HG03097 (cell line): ENCODE results near the gene ZKSCAN1.
"Not testable (repeated sequence)": the region's sequence is repeated elsewhere in the genome, so short reads cannot be mapped to it uniquely, and the experiment has no call there.

Source experiments
- ATAC-seq: cut with Tn5 transposase; IDR thresholded peaks from one replicate; pipeline ENCODE4 v1.9.1; 2021; ENCODE audit not compliant: unreplicated experiment, low FRiP score

The ZKSCAN1 gene

DNA sequence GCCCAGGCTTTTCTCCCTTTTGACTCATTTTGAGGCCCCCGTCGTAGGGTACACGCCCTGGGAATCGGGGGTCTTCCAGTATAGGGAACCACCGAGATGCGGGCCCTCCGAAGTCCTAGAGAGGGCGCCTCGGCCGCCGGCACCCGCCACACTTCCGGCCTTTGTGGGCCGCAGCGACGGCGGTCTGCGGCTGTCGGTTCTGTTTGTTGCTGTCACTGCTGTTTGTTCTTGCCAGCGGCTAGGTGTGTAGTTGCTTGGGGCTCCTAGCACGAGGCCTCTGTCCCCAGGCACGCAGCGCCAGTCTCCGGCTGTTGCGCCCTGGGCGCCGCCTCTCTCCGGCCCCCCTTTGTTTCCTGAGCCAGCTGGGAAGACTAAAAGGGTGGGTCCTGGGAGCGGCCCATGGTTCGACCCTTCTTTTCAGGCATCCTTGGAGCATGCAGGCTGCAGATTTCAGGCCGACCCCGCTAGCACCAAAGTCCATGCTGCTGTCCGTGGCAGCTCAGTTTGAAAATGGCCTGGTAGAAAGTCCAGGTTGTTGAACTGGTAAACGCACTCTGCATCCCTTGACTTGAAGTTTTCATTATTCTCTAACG is 17.8 kb upstream of the ZKSCAN1 start:
- no peak for ATAC-seq

DNA sequence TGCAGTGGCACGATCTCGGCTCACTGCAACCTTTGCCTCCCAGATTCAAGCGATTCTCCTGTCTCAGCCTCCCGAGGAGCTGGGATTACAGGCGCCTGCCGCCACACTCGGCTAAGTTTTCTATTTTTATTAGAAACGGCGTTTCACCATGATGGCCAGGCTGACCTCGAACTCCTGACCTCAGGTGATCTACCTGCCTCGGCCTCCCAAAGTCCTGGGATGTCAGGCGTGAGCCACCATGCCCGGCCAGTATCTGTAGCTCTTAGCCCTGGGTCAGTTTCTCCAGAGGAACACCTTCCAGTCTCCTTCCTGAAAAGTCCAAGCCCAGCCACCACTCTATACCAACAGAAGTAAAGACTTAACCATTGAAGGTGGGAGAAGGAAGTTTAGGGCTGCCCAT is 15.2 kb upstream of the ZKSCAN1 start:
- no peak for ATAC-seq

DNA sequence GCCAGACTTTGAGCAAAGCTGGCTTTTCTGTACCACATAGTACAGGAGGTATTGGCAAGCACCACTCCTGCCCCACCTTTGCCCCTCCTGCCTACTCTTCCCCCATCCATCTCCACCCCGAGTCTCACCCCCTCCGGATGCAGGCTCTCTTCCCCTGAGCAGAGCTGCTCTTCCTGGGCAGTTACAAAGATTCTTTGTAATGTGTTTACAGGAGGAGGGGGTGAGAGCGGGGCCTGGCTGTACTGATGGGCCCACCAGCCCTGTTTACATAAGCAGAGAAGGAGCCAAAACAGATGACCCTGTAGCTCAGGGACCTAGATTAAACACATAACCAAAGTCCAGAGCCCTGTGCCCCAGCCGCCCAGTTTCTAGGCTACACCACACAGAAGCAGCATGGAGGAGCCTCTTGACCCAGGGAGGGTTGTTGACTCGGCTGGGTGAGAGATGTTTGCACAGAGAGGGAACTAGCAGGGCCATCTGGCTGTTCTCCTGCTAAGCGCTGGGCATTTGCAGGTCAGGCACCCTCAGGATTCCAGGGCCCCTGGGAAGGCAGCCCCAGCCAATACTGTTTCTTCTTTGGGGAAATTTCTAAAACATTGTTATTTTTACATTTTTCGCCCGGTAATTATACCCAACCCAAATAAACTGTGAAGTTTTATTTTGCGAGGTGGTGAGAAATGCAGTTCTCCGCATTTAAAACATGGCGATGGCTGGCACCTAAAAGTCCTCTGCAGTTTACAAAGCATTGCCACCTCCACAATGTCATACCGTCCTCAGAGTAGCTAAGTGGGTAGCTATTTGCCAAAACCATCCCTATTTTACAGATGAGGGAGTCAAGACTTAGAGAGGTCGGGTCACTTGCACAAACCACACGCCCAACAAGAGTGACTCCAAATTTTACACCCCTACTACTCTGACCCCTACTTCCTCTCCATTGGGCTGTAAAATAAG is 11.4 kb upstream of the ZKSCAN1 start:
- no peak for ATAC-seq

DNA sequence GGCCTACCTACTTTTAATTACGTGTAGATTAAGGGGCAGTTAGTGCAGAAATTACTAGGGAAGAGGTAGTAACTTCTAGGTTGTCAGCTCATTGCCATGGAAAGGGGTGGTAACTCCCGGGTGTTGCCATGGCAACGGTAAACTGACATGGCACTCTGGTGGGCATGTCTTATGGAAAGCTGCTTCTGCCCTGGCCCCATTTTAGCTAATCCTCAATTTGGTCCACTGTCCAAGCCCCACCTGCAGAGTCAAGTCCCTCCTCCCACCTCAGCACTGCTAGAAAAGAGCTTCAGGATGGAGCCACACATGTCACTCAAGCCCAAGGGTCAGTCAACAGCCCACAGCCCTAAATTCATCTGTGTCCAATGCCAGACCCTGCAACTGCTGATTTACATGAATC is 7.5 kb upstream of the ZKSCAN1 start:
- no peak for ATAC-seq

DNA sequence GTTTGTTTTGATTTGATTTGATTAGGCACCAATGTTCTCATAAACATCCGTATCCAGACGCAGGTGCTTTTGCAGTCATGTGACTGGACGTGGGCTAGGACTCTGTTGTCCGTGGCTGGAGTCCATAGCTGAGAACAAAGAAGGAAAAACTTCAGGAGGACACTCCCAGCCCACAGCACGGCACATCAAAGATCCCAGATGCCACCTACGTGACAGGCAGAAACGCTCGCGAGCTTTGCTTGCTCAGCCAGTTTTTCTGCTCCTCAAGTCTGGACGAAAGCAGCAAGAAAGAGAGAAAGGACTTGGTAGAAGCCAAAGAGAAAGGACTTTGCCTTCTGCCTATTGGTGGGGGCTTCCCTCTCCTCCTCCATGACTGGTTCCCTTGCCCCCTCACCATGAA is 6.9 kb upstream of the ZKSCAN1 start:
- no peak for ATAC-seq

DNA sequence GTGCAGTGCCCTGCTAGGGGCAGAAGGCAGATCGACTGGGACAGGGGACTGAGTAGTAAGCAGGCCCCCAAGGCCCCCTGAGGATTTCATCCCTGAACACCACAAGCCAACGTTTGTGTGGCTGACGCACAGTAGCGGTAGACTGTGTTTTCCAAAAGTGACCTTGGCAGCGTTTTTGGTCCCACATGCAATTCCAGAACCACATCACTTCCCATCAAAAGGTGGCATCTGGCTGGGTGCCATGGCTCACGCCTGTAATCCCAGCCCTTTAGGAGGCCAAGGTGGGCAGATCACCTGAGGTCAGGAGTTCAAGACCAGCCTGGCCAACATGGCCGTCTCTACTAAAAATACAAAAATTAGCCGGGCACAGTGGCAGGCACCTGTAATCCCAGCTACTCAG is 5.4 kb upstream of the ZKSCAN1 start:
- ATAC-seq = not testable (repeated sequence)

DNA sequence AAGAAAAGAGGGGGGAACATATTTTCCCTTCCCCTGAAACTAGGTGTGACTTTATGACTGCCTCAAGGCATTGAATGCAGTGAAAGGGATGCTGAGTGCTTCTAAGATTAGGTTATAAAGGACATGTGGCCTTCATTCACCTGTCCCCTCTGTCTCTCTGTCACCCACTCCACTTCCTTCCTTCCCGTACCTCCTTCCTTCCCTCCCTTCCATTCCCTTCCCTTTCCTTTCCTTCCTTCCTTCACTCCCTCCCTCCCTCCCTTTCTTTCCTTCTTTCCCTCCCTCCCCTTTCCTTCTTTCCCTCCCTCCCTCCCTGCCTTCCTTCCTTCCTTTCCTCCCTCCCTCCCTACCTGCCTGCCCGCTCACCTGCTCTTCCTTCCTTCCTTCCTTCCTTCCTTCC is 4.5 kb upstream of the ZKSCAN1 start:
- no peak for ATAC-seq

DNA sequence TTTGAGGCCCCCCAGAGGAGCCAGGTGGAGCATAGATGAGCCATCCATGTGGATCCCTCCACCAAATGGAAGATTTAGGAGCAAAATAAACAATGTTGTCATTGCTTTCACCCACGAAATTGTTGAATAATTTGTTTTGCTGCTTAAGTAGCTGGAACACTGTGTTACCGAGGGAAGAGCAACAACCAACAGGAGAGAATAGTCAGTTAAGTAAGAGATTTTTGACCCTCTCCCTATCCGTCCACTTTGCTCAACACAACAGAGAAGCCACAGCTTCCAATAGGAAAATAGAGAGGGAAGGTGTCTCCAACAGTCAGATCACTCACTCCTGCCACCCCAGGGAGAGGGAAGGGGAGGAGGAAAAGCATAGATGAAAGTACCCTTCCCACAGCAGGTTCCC is 3.9 kb upstream of the ZKSCAN1 start:
- ATAC-seq = no peak

DNA sequence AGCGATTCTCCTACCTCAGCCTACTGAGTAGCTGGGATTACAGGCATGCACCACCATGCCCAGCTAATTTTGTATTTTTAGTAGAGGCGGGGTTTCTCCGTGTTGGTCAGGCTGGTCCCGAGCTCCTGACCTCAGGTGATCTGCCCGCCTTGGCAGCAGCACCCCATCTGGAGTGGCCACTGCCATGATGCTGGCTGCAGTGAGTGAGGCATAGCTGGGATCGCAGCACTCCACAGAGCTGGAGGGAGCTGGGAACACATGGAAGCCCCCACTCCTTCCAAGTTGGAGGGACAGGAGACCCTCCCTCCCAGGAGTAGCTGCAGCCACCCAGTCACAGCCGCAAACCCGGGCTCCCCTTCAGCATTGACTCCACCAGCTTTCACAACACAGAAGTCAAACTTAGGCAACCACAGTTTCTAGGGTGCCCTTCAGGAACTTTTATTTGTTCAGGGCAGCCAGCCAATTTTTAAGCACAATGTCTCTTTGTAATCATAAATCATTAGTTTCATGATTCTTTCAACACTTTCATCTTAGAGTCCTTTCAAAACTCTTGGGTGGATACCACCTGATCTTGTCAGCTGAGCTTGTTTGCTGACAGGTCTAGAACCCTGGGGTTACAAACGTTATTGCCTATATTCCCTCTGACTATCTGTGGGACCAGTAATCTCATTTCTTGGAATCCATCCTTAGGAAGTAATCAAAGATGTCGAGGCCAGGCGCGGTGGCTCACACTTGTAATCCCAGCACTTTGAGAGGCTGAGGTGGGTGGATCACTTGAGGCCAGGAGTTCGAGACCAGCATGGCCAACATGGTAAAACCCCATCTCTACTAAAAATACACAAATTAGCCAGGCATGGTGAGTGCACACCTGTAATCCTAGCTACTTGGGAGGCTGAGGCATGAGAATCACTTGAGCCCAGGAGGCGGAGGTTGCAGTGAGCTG is 2.7 kb upstream of the ZKSCAN1 start:
- ATAC-seq = not testable (repeated sequence)

DNA sequence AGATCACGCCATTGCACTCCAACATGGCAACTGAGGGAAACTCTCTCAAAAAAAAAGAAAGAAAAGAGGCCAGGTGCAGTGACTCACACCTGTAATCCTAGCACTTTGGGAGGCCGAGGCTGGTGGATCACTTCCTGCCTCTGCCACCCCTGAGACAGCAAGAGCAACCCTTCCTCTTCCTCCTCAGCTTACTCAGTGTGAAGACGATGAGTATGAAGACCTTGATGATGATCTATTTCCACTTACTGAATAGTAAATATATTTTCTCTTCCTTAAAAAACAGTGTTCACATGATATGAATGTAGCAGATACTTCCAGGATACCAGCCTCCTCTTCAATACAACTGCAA is 2.1 kb upstream of the ZKSCAN1 start:
- ATAC-seq = no peak

DNA sequence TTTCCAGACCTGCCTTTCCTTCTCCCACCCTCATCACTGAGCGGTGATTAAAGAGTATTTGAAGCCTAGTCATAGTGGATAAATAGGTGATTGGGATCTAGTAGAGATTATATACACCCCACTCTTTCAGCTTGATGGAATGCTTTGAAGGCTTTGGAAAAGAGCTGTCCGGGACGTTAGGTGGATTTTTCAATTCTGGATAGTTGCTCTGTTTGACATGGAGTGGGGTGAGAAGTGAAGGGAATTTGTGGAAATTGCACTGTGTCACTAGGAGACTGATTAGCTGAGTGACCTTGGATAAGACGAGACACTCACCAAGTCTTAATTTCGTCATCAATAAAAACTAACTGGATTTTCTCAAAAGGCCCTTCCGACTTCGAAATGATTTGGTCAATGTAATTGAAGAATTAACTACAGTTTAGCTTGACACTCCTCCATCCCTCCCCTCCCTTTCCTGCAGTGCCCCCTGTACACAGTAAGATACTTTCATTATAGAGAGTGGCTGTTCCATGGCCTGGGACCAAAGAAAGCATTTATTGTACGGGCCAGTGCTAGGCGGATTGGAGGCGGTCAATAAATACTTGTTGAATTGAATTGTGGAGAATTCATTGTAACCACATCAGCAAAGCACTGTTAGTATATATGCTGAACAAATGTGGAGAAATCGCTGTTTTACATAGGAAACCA is 962 bp downstream of the ZKSCAN1 start:
- no peak for ATAC-seq

DNA sequence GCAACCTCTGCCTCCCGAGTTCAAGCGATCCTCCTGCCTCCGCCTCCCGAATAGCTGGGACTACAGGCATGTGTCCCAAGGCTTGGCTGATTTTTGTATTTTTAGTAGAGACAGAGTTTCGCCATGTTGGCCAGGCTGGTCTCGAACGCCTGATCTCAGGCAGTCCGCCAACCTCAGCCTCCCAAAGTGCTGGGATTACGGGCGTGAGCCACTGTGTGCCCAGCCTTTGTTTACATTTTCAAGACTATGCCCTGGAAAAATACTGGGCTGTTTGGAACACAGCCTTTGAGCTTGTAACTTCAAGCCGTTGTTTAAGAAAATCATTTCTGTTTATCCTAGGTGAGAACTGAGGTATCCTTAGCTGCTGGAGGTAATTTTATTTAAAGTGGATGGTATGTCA is 1.9 kb downstream of the ZKSCAN1 start:
- no peak for ATAC-seq

DNA sequence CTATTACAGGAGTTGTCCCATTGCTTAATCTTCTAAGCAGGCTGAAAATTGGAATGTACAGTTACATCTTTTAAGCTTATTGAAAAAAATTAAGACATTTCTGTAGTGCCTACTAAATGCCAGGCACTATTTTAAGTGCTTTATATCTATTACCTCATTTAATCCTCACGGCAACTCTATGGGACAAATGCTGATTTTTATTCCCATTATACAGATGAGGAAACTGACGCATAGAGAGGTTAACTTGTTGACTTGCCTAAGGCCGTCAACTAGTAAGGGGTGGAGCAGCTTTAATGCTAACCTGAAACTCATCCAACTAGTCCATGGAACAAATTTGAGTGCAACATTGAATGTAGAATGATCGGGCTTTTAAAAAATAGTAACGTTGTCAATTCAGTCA is 2.5 kb downstream of the ZKSCAN1 start:
- ATAC-seq = no peak

DNA sequence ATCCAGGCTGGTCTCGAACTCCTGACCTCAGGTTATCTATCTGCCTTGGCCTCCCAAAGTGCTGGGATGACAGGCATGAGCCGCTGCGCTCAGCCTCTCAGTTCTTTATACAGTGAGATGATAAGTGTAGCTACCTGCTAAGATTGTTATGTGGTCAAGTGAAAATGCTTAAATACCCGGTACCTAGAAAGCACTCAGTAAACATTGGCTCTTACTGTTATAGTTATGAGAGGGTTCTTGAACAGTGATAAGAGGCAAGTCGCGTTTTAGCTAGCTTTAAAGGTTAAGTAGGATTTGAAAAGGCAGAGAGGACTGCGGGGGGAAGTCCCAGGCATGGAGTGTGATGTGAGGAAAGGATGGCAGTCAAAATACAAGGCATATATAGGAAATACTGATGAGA is 4.5 kb downstream of the ZKSCAN1 start:
- ATAC-seq = no peak

DNA sequence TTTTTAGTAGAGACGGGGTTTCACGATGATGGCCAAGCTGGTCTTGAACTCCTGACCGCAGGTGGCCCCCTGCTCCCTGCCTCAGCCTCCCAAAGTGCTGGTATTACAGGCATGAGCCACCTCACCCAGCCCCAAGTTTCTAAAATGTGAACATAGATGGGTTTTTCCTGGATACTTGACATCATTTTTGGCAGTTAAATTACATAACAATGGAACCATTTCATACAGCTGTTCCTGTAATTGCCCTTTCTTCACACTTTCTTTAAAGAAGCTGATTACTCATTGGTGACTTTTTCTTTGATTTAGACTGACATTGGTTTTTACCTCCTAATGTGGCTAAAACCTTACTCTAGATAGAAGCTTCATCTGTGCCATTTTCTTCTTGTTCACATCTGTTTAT is 5.9 kb downstream of the ZKSCAN1 start:
- ATAC-seq = no peak

DNA sequence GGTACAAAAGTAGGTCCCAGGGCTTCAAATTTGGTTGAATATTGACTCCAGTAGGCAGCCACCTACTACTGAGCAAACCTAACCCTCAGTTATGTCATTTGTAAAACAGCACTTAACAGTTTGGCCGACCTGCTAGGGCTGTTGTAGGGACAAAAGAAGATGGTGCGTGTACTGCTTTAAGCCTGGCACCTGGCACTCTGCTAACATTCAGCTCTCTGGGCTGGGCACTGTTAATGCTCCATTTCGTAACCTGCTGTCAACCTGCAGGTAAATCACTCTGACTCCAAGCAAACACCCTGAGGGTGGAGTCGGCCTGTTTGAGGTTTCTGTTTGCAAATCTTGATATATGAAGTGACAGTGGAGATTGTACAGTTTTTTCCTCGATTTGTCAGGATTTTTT is 7.2 kb downstream of the ZKSCAN1 start:
- no peak for ATAC-seq

DNA sequence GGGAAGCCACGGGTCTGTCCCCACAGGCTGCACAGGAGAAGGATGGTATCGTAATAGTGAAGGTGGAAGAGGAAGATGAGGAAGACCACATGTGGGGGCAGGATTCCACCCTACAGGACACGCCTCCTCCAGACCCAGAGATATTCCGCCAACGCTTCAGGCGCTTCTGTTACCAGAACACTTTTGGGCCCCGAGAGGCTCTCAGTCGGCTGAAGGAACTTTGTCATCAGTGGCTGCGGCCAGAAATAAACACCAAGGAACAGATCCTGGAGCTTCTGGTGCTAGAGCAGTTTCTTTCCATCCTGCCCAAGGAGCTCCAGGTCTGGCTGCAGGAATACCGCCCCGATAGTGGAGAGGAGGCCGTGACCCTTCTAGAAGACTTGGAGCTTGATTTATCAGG is 8.1 kb downstream of the ZKSCAN1 start:
- no peak for ATAC-seq

DNA sequence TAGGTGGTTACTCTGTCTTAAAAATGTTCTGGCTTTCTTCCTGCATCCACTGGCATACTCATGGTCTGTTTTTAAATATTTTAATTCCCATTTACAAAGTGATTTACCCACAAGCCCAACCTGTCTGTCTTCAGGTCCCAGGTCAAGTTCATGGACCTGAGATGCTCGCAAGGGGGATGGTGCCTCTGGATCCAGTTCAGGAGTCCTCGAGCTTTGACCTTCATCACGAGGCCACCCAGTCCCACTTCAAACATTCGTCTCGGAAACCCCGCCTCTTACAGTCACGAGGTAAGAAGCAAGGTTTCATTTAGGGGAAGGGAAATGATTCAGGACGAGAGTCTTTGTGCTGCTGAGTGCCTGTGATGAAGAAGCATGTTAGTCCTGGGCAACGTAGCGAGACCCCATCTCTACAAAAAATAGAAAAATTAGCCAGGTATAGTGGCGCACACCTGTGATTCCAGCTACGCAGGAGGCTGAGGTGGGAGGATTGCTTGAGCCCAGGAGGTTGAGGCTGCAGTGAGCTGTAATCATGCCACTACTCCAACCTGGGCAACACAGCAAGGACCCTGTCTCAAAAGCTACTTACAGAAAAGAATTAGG is 8.7 kb downstream of the ZKSCAN1 start:
- ATAC-seq = no peak

DNA sequence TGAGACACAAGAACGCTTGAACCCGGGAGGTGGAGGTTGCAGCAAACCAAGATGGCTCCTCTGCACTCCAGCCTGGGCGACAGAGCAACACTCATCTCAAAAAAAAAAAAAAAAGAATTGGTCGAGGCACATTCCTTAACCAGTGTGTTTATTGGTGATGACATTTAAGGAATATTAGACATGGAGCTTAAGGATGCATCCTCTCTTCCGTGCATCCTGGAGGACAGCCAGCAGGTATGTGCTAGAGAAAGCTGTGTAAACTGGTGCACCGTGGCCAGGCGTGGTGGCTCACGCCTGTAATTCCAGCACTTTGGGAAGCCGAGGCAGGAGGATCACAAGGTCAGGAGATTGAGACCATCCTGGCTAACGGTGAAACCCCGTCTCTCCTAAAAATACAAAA is 11.8 kb downstream of the ZKSCAN1 start:
- ATAC-seq = no peak

DNA sequence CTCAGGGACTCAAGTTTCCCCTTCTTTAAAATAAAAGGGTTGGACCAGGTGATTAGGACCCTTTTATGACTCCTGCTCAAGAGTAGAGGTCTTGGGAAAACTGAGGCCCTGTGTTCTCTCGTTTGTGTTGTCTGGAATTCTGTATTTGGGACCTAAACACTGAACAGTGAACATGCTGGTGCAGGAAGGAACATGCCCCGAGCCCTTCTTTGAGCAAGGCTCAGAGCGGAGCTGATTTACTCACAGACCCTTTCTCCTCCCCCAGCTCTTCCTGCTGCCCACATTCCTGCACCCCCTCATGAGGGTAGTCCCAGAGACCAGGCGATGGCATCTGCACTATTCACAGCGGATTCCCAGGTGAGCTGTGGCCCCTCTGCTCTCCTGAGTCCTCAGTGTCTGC is 14.2 kb downstream of the ZKSCAN1 start:
- no peak for ATAC-seq
